ENCODE results near the gene MBD3L3.

Gene MBD3L3

DNA sequence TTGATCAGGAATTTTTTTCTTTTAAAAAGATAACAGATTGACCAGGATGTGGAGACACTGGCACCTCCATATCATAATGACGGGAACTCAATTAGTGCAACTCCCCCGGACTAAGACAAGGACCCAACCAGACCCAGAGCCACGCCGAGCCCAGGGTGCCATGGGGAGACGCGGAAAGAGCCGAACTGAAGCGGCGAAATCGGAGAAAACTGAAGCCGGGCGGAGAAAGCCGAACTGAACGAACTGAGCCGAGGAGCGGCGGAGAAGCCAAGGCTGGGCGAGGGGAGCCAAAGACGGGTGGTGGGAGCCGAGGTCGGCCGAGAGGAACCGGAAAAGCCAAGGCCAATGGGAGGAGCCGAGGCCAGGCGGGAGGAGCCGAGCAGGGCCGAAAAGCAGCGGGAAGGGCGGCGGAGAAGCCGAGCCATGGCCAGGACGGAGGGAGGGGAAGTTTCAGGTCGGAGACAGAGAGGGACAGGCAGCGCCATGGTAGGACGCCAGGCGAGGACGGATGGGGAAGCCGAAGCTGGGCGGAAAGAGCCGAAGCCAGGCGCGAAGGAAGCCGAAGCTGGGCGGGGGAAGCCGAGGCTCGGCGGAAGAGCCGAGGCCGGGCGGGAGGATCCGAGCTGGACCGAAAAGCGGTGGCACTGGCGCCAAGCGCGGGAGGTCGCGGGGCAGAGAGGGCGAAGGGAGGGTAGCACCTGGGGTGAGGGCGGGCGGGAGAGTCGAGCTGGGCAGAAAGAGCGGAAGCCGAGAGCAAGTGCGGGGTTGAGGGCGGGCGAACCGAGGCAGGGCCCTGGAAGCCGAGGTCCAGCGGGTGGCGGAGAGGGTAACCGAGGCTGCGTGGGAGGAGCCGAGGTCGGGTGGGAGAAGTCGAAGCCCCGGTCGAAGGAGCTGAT lies 40.5 kb upstream of the MBD3L3 start:
- intact Hi-C loops (cut with DNase I; ENCODE audit: low total_unique reads), result loop anchor here (5.0 kb wide), 1 partner anchor 583 kb away; the partner anchor contains the start of gene TRAPPC5
- TF ChIP-seq, protein P1, sequence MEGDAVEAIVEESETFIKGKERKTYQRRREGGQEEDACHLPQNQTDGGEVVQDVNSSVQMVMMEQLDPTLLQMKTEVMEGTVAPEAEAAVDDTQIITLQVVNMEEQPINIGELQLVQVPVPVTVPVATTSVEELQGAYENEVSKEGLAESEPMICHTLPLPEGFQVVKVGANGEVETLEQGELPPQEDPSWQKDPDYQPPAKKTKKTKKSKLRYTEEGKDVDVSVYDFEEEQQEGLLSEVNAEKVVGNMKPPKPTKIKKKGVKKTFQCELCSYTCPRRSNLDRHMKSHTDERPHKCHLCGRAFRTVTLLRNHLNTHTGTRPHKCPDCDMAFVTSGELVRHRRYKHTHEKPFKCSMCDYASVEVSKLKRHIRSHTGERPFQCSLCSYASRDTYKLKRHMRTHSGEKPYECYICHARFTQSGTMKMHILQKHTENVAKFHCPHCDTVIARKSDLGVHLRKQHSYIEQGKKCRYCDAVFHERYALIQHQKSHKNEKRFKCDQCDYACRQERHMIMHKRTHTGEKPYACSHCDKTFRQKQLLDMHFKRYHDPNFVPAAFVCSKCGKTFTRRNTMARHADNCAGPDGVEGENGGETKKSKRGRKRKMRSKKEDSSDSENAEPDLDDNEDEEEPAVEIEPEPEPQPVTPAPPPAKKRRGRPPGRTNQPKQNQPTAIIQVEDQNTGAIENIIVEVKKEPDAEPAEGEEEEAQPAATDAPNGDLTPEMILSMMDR (IDR thresholded peaks at IDR 0.05), result no peak
- Histone ChIP-seq H3K9me3 (peaks cover 3 to 9% (median 5%) of the 10 kb centered on the region in 3 donors), H3K4me3 (peak overlapping the region; percentile 52 to 61), H3K36me3 (no peaks in the 10 kb centered on the region), H3K27me3 (no peaks in the 10 kb centered on the region), H3K27ac (peak overlapping the region; percentile 86 to 90), H3K4me1 (peaks cover 0 to 7% (median 0%) of the 10 kb centered on the region in 4 donors)
- DNase-seq, result peak; percentile 88 to 96

DNA sequence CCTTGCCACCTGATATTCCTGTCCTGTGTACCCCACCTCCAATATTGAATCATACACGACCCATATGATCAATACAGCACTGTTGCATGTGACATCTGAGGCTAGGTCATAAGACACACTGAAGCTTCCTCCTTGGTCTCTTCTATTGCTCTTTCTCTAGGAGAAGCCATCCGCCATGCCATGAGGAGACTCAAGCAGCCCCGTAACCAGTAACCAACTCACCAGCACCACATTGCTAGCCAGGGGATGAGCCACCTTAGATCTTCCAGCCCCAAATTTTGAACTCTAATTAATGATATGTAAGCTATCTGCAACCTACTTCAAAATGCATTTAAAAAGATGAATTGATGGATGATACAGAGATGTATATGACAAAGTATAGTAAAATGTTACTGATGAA lies 39.6 kb upstream of the MBD3L3 start:
- TF ChIP-seq, protein P1 (IDR thresholded peaks at IDR 0.05), result no peak
- DNase-seq, result no peak
- Histone ChIP-seq H3K4me1 (peaks cover 0 to 7% (median 0%) of the 10 kb centered on the region in 4 donors), H3K4me3 (peak overlapping the region in 1 of 2 donors; percentile 52), H3K27ac (peak overlapping the region in 1 of 2 donors; percentile 90), H3K27me3 (no peaks in the 10 kb centered on the region), H3K36me3 (no peaks in the 10 kb centered on the region), H3K9me3 (peaks cover 5 to 9% (median 6%) of the 10 kb centered on the region in 3 donors)
- intact Hi-C loops (cut with DNase I; ENCODE audit: low total_unique reads), result loop anchor here (5.0 kb wide), 1 partner anchor 584 kb away; the partner anchor contains the start of gene TRAPPC5

DNA sequence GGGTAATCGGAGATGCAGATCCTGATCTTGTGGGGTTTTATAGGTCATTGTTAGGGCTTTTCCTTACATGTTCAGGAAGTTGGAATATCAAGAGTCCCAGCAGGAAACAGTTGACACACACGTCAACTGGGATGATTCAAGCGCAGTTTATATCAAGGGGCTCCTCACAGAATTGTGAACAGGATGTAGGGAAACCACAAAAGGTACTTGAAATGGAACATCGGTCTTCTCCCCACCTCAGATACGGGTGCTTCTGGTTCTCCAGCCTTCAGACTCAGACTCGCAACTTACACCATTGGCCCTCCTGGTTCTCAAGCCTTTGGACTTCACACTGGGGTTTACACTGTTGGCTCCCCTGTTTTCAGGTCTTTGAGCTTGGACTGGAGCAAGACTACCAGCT lies 30.5 kb upstream of the MBD3L3 start:
- Histone ChIP-seq H3K36me3 (peaks cover 39 to 59% (median 50%) of the 10 kb centered on the region in 3 donors), H3K9me3 (peaks cover 20 to 90% (median 53%) of the 10 kb centered on the region in 3 donors), H3K4me3 (no peak overlapping the region), H3K27me3 (no peaks in the 10 kb centered on the region), H3K4me1 (no peaks in the 10 kb centered on the region), H3K27ac (no peak overlapping the region)
- no peak for DNase-seq
- TF ChIP-seq, protein P1 (IDR thresholded peaks at IDR 0.05), result no peak
- intact Hi-C loops (cut with DNase I; ENCODE audit: low total_unique reads), result no loop called here

DNA sequence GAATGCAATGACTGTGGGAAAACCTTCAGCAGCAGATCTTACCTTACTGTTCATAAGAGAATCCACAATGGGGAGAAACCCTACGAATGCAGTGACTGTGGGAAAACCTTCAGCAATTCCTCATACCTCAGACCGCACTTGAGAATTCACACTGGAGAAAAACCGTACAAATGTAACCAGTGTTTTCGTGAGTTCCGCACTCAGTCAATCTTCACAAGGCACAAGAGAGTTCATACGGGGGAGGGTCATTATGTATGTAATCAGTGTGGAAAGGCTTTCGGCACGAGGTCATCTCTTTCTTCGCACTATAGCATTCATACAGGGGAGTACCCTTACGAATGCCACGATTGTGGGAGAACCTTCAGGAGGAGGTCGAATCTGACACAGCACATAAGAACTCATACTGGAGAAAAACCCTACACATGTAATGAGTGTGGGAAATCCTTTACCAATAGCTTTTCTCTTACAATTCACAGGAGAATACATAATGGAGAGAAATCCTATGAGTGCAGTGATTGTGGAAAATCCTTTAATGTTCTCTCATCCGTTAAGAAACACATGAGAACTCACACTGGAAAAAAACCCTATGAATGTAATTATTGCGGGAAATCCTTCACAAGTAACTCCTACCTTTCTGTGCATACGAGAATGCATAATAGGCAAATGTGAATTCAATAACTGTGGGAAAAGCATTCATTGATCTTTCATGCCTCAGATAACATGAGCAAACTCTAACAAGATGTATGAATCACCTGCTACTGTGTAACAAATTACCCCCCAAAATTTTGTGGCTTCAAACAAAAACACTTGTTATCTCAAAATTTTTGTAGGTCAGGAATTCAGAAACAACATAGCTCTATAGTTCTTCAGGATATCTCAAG lies 24.8 kb upstream of the MBD3L3 start:
- intact Hi-C loops (cut with DNase I; ENCODE audit: low total_unique reads), result no loop called here
- no peak for DNase-seq
- Histone ChIP-seq H3K4me3 (no peak overlapping the region), H3K27ac (no peak overlapping the region), H3K9me3 (peaks cover 47 to 99% (median 89%) of the 10 kb centered on the region in 3 donors), H3K36me3 (peaks cover 70 to 94% (median 89%) of the 10 kb centered on the region in 3 donors), H3K27me3 (no peaks in the 10 kb centered on the region), H3K4me1 (no peaks in the 10 kb centered on the region)
- TF ChIP-seq, protein P1 (IDR thresholded peaks at IDR 0.05), result no peak

DNA sequence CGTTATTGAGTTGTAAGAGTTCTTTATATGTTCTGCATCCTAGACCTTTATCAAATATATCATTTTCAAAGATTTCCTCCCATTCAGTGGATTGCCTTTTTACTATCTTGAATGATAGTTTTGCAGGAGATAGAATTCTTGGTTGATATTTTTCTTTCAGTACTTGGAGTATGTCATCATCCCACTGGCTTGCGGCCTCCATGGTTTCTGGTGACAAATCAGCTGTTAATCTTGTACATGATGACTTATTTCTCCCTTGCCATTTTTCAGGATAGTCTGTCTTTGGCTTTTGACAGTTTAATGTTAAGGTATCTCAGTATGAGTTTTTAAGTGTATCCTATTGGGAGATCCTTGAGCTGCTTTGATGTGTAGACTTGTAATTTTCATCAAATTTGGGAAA lies 19.5 kb upstream of the MBD3L3 start:
- H3K9me3 ChIP-seq, result peaks cover 17 to 82% (median 80%) of the 10 kb centered on the region in 3 donors
- H3K4me3 ChIP-seq, result no peak overlapping the region
- TF ChIP-seq, protein P1 (IDR thresholded peaks at IDR 0.05), result no peak
- intact Hi-C loops (cut with DNase I; ENCODE audit: low total_unique reads), result no loop called here
- H3K4me1 ChIP-seq, result no peaks in the 10 kb centered on the region
- H3K27ac ChIP-seq, result no peak overlapping the region
- peaks cover 100% of the 10 kb centered on the region in 3 donors for H3K36me3 ChIP-seq
- no peak for DNase-seq
- no peaks in the 10 kb centered on the region for H3K27me3 ChIP-seq
